Mammary microvascular endothelial cell (primary cell): ENCODE measurements around the gene ZFAND2B. TPM values are rescaled to one million over a fixed set of nuclear protein-coding genes. Genes with fewer than 3 reads are reported as not detected.

Experiments
- total RNA-seq: library from RNA; depleted of rRNA; stranded (reverse); fragments of >200 nt; gene quantifications from 2 replicates; pipeline ENCODE4 v1.2.3, GENCODE V29; 2015

ZFAND2B gene, protein sequence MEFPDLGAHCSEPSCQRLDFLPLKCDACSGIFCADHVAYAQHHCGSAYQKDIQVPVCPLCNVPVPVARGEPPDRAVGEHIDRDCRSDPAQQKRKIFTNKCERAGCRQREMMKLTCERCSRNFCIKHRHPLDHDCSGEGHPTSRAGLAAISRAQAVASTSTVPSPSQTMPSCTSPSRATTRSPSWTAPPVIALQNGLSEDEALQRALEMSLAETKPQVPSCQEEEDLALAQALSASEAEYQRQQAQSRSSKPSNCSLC
- 24.4 and 30.4 TPM in 2 replicates for total RNA-seq

DNA sequence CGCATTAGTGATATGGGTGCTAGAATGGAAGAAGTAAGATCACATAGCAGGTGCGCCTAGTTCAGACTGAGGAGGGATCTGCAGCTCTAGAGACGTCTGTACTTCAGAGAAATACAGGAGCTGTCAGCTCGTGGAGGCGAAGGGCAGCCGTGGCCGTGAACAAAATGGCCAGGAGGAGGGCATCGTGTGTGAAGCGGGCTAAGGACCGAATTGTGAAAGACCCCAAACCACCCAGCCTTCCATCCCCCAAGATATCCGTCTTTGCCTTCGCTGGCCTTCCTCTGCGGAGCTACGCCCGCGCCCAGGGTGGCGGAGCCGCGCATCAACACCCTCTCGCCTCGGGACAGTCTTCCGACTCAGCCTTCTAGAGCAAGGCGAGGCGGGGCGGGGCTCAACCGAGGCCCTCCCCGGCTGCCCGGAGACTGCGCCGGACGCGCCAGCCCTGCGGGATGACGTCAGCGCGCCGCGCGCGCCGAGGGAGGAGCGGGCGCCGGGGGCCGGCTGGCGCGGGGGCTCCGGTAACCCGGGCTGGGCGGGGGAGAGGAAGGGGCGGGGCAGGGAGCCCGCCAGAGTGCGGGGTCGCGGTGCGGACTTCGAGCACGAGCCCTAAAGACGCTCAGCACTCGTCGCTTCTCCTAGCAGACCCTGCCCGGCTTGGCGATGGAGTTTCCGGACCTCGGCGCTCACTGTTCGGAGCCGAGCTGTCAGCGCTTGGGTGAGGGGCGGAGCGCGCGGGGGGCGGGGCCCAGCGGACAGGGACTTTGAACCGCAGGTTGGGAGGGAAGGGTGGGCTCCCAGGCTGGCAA, at the start of gene ZFAND2B:
TSS of gene ZFAND2B (plus strand) at position 455 of the 806 bp plus-strand sequence. CDS start at position 661, 206 bp downstream.

DNA sequence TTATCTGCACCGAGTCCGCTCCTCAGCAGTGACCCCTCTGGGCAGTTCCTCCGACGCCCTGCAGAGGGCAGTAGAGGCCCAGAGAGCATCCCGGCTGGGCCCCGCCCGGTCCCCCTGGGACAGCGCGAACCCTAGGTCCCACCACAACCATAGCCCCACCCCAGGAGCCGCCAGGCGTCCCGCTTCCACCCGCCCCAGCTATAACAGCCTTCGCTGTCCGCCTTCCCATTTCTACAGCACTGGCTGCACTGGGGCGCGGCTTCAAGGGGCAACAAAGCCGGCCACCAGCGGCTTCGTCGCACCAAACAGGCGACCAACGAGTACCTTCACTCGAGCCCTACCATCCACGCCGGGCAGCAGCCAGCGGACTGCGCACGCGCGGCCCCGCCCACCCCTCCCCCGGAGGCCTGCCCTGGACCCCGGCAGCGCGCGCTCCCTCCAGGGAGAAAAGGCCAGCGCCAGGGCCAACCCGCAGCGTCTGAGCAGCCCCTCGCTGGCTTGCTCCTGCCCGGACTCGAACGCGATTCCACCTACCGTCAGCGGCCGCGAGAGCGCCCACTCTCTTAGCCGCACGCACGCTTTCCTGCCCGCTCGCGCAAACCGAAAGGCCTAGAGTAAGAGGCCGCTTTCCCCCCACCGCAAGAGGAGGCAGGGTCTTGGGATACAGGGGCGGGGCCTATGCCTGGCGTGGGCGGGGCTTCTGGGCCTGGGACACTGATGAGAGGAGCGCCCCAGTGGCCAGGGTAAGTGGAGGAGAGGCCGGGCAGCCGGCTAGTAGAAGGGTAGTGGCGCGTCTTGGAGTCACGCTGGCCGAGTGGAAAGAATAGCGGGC, 46.2 kb upstream of the ZFAND2B start, which contains the start of gene NHEJ1:
TSS of gene NHEJ1 (minus strand) at position 630 of the 832 bp plus-strand sequence. CDS start 2,453 bp downstream, outside the sequence.

DNA sequence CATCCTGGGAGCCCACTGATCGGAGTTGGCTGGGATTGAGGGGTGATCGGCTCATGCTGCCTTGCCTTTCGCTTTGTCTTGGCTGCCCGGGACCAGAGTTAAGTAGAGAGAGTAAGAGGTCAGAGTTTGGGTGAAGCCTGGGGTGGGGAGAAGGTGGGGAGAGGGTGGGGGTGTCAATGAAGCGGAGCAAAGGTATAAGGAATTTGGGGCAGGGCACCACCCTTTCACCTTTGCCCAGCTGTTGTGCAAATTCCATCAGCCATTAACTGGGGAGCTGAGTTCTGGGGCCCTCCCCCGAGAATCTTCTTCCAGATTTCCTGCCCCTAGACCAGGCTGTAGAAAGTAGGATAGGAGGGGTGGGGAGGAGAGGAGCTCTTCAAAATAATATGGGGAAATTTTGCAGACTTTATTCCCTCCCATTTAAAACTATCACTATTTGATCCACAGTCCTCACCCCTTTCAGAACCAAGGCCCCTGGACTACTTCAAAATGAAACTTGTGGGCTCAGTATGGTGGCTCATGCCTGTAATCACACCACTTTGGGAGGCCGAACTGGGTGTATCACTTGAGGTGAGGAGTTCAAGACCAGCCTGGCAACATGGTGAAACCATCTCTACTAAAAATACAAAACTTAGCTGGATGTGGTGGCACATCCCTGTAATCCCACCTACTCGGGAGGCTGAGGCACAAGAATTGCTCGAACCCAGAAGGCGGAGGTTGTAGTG, 36.5 kb upstream of the ZFAND2B start, which contains the start of gene SLC23A3:
TSS of gene SLC23A3 (minus strand) at position 100 of the 725 bp plus-strand sequence. CDS start at position 55, 45 bp downstream.

DNA sequence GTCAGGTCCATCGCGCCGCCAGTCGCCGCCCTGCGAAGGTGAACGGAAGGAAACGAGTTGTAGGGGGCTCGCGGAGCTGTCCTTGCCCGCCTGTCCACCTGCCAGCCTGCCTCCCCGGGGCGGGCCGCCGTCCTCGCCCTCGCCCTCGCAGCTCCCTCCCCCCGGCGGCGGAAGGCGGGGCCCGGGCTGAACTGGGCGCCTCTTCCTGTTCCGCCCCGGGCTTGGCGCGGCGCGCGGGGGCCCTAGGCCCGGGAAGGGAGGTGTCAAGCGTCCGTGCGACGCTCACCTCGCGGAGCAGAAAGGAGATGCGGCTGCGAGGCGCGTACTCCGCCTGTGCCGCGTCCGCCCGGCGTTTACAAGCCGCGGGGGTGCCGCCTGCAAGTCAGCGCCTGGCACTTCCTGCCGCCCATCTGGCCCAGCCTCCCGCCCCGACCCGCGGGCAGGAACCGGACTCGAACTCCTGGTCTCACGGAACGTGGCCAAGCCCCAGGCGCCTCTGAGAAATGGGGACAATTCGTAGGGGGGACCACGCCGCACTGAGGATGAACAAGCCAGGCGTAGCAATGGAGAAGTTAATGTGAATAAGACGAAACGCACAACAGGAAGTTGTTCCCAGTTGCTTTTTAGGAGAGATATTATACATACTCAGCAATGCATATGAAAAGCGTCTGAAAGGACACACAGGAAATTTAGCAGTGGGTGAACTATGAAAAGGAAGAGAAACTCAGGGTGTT, 29.6 kb upstream of the ZFAND2B start, which contains the start of gene CNPPD1:
TSS of gene CNPPD1 (minus strand) at position 108 of the 734 bp plus-strand sequence. CDS start at position 11, 97 bp downstream.

DNA sequence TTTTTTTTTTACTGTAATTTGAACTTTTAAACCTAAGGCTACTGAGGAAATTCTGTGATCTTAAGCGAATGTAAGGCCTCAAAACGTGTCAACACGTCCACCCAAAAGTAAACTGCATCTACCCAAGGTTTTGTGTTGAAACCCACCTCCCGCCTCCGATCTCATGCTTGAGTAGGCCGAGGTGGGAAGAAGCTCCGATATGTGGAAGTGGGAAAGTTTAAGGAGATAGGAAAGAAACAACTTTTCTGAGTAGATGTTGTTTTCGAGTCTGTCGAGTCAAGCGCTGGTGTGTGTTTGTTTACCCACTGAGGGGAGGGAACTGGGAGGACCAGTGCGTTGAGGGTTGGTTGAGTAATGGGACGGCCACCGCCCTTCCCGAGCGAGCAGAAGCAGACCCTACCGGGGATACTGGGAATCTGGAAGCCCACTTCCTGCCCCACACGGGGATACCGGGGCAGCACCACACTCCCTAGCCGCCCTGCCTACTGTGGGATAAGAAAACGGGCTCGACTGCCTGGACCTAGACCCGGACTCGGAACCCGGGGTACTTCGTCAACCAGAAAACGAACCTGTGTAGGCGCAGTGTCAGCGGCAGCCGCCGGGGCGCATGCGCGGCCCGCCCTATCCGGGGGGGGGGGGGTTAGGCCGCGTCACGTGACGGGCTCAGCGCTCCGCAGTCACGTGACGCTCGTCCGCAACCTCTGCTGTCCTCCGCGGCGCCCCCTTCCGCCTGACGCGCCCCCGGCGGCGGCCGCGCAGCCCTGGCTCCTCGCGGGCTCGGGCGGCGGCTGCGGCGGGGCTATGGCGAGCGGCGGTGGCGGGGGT, 28.8 kb upstream of the ZFAND2B start, which contains the start of gene RETREG2:
TSS of gene RETREG2 (plus strand) at position 724 of the 825 bp plus-strand sequence. CDS start at position 802, 78 bp downstream.

DNA sequence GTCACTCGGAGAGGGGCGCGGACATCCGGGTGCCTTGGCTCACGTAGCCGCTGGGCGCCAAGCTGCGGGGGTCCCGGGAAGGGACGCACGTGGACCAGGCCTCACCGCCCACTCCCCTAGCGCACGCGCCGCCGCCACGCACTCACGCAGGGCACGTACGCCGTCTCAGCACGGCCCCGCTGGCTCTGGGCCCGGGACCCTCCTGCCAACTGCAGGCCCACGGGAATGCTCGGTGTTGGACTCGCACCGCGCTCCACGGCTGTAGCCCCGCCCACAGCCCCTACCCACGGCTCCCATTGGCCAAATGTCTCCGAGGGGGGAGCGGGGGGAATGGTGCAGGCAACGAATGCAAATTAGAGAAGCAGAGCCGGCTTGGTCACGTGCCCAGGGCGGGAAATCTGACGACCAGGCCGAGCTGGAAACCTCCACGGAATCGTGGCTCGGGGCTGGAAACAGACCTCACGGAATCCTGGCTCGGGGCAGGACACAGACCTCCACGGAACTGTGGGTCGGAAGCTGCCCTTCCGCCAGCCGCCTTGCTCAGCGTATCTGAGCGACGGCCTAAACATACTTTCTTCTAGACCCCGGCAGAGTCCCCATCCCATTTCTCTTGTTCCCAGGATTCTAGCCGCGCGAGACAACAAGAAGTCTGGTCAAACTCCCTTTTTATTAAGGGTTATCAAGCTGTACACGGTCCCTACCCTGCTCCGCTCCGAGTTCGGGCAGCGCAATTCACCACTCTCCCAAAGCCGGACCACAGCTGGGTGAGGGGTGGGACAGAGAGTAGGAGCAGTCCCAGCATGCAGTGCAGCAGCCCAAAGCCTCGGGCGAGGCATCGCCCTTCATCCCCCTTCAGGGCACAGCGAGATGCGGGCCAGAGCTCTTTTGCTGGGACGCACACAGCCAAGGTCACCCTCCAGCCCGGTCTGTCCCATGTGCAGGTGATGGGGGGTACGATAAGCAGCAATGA, 12.4 kb downstream of the ZFAND2B start, which contains the start of gene ABCB6:
TSS of gene ABCB6 (minus strand) at position 227 of the 970 bp plus-strand sequence. CDS start 285 bp downstream, outside the sequence.

DNA sequence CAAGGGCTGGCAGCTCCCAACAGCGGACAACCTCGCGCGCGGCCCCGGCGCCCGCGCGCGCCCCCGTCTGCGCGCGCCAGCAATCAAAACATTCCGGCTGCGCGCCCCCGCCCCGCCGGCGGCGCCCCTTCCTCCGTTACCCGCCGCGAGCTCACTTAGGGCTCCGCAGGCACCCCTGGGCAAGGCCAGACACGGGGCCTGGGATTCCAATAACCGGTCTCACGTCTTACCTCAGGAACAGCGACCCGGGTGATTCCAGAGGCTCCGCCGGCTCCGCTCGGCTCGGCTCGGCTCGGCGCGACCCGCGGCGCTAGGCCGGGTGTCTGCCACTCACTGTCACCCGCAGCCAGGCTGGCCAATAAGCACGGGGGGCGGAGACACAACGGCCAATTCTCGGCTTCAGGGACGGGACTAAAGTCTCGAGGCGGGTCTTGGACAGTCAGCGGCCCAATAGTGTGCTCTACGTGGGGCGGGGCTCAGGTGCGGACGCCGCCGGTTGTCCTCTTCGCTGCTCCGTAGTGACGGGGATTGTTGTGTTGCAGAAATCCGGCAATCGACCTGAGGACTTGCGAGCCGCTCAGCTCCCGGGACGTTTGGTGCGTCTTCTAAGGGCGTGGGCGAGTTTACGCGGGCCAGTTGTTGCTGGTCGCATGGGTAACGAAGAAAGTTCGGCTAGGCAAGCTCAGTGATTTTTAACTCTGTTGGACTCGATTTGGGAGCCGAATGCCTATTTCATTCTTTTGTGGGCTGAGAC, 22.9 kb downstream of the ZFAND2B start, which contains the start of the genes ANKZF1 and ATG9A:
TSS of gene ANKZF1 (plus strand) at position 502 of the 754 bp plus-strand sequence. CDS start 452 bp downstream, outside the sequence.
TSS of gene ATG9A (minus strand) at position 332 of the 754 bp plus-strand sequence. CDS start 1,612 bp downstream, outside the sequence.

DNA sequence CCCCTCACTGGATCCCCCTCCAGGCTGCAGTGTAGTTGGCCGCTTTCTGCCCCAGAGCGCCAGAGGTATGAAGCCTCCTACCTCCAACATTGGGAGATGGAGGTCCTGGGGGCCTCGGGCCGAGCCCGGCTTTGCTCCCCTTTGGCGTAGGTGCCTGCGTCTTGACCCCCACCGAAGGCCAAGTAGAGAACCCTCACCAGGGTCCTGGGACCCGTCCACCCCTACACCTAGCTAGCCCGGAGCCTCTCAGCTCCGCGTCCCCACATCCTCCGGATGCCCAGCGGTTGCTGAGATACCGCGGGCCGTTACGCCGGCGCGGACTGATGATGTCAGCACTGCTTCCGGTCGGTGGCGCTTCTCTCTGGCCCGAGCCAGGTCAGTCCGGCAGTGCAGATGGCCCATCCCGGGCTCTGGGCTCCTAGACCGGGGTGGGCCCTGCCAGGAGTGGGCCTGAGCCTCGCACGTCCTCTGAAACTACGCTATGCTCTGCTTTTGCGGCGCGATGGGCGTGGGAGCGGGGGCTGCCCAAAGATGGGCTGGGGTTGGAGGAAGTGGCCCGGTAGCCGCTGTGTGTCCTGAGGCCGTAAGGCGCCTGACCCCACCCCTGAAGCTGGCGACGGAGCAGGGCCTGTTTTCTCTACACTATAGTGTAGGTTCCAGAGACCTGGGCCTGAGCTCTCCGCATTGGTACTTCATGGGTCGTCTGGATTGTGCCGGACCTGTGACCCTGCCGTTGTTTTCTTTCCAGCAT, 38.7 kb downstream of the ZFAND2B start, which contains the start of the genes GLB1L and STK16:
TSS of gene GLB1L (minus strand) at position 297 of the 751 bp plus-strand sequence. CDS start 1,871 bp downstream, outside the sequence.
TSS of gene STK16 (plus strand) at position 332 of the 751 bp plus-strand sequence. CDS start 521 bp downstream, outside the sequence.

GRCh38 chr2:219252900-219253752, 46.5 kb downstream of the ZFAND2B start, which contains the start of gene TUBA4B:
Gene TUBA4B (plus strand): TSS chr2:219253243. CDS start chr2:219253408, 165 bp downstream.

GRCh38 chr2:219253753-219254589, 47.4 kb downstream of the ZFAND2B start, which contains the start of gene TUBA4A:
Gene TUBA4A (minus strand): TSS chr2:219253918. CDS start chr2:219253858, 60 bp downstream.

